Measurements from ENCODE around the gene KDM7A.

Gene KDM7A

DNA sequence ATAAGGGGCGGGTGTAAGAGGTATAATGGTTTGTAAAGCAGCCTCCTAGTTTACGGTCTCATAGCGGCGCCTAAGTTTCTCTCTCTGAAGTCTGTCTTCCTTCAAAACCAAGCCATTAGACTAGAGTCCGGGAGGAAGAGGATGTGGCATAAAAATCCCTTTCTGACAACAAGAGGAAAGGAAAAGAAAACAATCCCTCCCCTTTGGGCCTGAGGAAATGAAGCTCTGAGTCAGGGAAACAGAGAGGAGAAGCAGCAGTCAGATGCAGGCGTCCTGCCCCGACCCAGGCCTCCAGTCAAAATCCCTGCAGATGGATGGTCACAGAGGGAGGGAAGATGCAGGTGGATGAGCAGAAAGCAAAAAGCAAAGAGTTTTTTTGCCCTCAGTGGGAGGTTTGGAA, 137.7 kb downstream of the KDM7A start:
- Histone ChIP-seq H3K4me3 (ENCODE audit: low read depth in 1 of 2, low read length in 2 of 2) (no peak overlapping the region), H3K4me1 (ENCODE audit: control insufficient read depth in 1 of 2, insufficient read depth in 2 of 2, low read length in 2 of 2) (no peaks in the 10 kb centered on the region), H3K9me3 (ENCODE audit: control insufficient read depth in 1 of 2, low read length in 2 of 2) (no peaks in the 10 kb centered on the region), H3K27me3 (ENCODE audit: low read depth, low read length) (no peaks in the 10 kb centered on the region), H3K27ac (ENCODE audit: low read length) (no peak overlapping the region), H3K36me3 (ENCODE audit: control insufficient read depth in 1 of 2, insufficient read depth in 2 of 2, low read length in 2 of 2) (peaks cover 26 to 32% of the 10 kb centered on the region in 2 donors)

GRCh38 chr7:140036224-140036962, 140.4 kb downstream of the KDM7A start:
- Histone ChIP-seq H3K4me1 (ENCODE audit: control insufficient read depth in 1 of 2, insufficient read depth in 2 of 2, low read length in 2 of 2) (no peaks in the 10 kb centered on the region), H3K36me3 (ENCODE audit: control insufficient read depth in 1 of 2, insufficient read depth in 2 of 2, low read length in 2 of 2) (peaks cover 24 to 39% of the 10 kb centered on the region in 2 donors), H3K9me3 (ENCODE audit: control insufficient read depth in 1 of 2, low read length in 2 of 2) (no peaks in the 10 kb centered on the region), H3K27ac (ENCODE audit: low read length) (no peak overlapping the region), H3K27me3 (ENCODE audit: low read depth, low read length) (no peaks in the 10 kb centered on the region), H3K4me3 (ENCODE audit: low read depth in 1 of 2, low read length in 2 of 2) (no peak overlapping the region)

DNA sequence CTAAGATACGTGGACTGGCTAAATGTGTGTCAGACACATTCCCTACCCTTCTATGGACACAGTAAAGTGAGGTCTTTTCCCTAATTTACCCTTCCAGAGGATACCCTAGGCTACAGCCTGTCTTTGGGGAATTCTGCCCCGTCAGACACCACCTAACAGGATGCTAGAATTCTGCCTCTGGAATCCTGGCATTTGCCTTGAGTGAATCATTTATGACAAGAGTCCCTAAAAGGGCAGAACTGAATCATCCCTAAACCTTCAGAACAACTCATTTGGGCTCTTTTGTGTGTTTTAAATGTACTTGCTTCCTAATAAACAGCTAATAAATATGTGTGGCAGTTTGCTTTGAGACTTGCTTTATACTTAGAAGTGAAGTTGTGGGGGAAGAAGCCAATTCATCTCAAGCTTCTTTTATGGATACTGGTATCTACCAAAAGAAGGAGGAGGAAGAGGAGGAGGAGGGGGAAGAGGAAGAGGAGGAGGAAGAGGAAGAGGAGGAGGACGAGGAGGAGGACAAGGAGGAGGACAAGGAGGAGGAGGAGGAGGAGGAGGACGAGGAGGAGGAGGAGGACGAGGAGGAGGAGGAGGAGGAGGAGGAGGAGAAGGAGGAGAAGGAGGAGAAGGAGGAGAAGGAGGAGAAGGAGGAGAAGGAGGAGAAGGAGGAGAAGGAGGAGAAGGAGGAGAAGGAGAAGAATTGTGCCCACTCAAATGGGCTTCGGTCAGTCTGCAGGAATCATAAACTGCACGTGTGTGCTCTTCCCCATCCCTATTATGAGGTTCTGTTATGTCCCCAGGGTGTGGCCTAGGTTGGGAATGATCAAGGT, 141.2 kb downstream of the KDM7A start:
- Histone ChIP-seq H3K9me3 (ENCODE audit: control insufficient read depth in 1 of 2, low read length in 2 of 2) (no peaks in the 10 kb centered on the region), H3K4me3 (ENCODE audit: low read depth in 1 of 2, low read length in 2 of 2) (no peak overlapping the region), H3K27me3 (ENCODE audit: low read depth, low read length) (no peaks in the 10 kb centered on the region), H3K27ac (ENCODE audit: low read length) (no peak overlapping the region), H3K4me1 (ENCODE audit: control insufficient read depth in 1 of 2, insufficient read depth in 2 of 2, low read length in 2 of 2) (no peaks in the 10 kb centered on the region), H3K36me3 (ENCODE audit: control insufficient read depth in 1 of 2, insufficient read depth in 2 of 2, low read length in 2 of 2) (peaks cover 21 to 38% of the 10 kb centered on the region in 2 donors)

Data from muscle layer of duodenum (tissue), 2 donors.